Measurements from ENCODE around the gene MND1. TPM values are rescaled to one million over a fixed set of nuclear protein-coding genes. Genes with fewer than 3 reads are reported as not detected.

The MND1 gene
- total RNA-seq, 1 donor from 2014 or later, result 2.3 TPM

GRCh38 chr4:153367092-153367491 is 22.6 kb downstream of the MND1 start:
- Histone ChIP-seq H3K4me3 (ENCODE audit: low read depth, low read length) (no peak overlapping the region), H3K36me3 (ENCODE audit: control insufficient read depth, insufficient read depth, low read length) (no peaks in the 10 kb centered on the region), H3K27me3 (ENCODE audit: control insufficient read depth, insufficient read depth, low read length) (no peaks in the 10 kb centered on the region)
- DNase-seq (ENCODE audit: low read depth), result no peak
- TF ChIP-seq CTCF (IDR thresholded peaks at IDR 0.05; ENCODE audit: insufficient read depth, low read length, poor library complexity, severe bottlenecking), result no peak

DNA sequence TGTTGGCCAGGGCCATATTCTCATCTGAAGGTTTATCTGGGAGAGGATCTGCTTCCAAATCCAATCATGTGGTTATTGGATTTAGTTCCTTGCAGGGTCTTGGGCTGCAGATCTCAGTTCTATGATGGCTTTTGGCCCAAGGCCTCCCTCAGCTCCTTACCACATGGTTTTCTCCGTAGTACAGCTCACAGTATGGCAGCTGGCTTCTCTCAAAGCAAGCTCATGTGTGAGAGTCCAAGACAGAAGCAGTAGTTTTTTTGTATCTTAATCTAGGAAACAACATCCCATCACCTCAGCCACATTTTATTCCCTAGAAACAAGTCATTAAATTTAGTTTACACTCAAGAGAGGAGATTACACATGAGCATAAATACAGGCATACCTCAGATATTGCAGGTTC is 24.5 kb downstream of the MND1 start:
- TF ChIP-seq CTCF (IDR thresholded peaks at IDR 0.05; ENCODE audit: insufficient read depth, low read length, poor library complexity, severe bottlenecking), result no peak
- Histone ChIP-seq H3K36me3 (ENCODE audit: control insufficient read depth, insufficient read depth, low read length) (no peaks in the 10 kb centered on the region), H3K4me3 (ENCODE audit: low read depth, low read length) (no peak overlapping the region), H3K27me3 (ENCODE audit: control insufficient read depth, insufficient read depth, low read length) (no peaks in the 10 kb centered on the region)
- DNase-seq (ENCODE audit: low read depth), result no peak

DNA sequence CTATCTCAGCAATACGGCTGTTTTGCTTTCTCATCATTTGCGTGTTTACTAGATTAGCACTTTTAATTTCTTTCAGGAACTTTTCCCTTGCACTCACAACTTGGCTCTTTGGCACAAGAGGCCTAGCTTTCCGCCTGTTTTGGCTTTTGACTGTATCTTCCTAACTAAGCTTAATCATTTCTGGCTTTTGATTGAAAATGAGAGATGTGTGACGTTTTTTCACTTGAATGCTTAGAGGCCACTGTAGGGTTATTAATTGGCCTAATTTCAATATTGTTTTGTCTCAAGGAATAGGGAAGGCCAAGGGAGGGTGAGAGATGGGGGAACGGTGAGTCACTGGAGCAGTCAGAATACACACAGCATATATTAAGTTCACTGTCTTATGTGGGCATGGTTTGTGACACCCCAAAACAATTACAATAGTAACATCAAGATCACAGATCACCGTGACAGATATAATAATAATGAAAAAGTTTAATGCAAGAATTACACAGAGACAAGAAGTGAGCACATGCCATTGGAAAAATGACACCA is 27.3 kb downstream of the MND1 start:
- Histone ChIP-seq H3K4me3 (ENCODE audit: low read depth, low read length) (no peak overlapping the region), H3K36me3 (ENCODE audit: control insufficient read depth, insufficient read depth, low read length) (no peaks in the 10 kb centered on the region), H3K27me3 (ENCODE audit: control insufficient read depth, insufficient read depth, low read length) (no peaks in the 10 kb centered on the region)
- no peak for TF ChIP-seq CTCF (IDR thresholded peaks at IDR 0.05; ENCODE audit: insufficient read depth, low read length, poor library complexity, severe bottlenecking)
- no peak for DNase-seq (ENCODE audit: low read depth)

DNA sequence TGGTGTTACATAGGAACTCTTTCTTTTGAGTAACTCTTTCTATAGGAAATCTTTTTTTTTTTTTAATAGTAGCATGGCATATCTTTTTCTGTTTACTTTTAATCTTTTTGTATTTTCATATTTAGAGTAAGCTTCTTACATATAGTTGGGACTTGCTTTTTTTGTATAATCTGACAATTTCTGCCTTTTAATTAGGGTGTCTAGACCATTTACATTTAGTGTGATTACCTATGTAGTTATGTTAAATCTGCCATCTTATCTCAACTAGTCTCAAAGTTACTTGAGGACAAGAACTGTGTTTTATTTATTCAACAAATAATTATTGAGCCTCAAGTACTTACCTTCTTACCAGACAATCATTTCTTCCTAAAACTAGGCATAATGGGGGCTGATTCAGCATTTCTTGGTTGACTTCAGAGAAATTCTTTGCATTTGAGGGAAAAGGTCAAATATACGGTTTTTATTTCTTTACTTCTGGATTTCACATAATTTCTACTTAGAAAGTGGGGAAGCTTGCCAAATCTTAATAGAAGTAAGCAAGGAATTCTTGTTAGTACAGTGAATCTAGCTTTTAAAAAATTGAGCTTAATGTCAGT is 28.6 kb downstream of the MND1 start:
- no peak for DNase-seq (ENCODE audit: low read depth)
- Histone ChIP-seq H3K4me3 (ENCODE audit: low read depth, low read length) (no peak overlapping the region), H3K36me3 (ENCODE audit: control insufficient read depth, insufficient read depth, low read length) (no peaks in the 10 kb centered on the region), H3K27me3 (ENCODE audit: control insufficient read depth, insufficient read depth, low read length) (no peaks in the 10 kb centered on the region)
- no peak for TF ChIP-seq CTCF (IDR thresholded peaks at IDR 0.05; ENCODE audit: insufficient read depth, low read length, poor library complexity, severe bottlenecking)

DNA sequence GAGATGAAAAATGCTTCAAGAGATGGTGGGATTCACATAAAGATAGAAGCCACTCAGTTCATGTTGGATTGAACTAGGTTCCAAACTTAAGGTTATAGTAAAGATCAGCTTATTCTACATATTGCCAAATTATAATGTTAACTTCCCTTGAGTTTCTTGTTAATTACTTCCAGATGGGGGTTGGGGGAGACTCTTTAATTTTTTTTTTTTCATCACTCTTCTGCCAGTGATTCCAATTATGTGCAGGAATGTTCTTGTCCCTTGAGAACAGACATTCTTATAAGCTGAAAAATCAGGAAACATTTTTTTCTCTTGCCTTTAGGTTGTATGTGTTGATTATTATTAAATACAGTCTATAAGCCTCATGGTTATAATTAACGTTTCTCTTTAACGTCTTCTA is 30.0 kb downstream of the MND1 start:
- no peaks in the 10 kb centered on the region for H3K36me3 ChIP-seq (ENCODE audit: control insufficient read depth, insufficient read depth, low read length)
- no peak for DNase-seq (ENCODE audit: low read depth)
- no peak overlapping the region for H3K4me3 ChIP-seq (ENCODE audit: low read depth, low read length)
- no peak for TF ChIP-seq CTCF (IDR thresholded peaks at IDR 0.05; ENCODE audit: insufficient read depth, low read length, poor library complexity, severe bottlenecking)
- H3K27me3 ChIP-seq (ENCODE audit: control insufficient read depth, insufficient read depth, low read length), result no peaks in the 10 kb centered on the region

DNA sequence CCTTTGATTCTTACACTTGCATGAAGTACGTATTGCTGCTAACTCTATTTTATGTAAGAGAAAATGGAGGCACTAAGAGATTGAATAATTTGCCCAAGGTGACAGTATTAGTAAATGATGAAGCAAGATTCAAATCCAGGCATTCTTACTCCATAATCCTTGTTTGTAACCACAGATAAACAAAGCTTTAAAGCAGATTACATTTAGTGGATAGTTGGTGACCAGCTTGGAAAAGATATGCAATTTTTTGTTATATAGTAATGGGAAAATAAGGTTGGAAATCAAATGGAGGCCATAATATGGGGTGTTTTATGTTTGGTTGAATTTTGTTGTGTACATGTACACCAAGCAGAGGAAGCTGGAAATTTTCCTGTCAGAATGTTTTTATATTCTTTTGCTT is 30.8 kb downstream of the MND1 start:
- no peak for TF ChIP-seq CTCF (IDR thresholded peaks at IDR 0.05; ENCODE audit: insufficient read depth, low read length, poor library complexity, severe bottlenecking)

More for the DNA sequence above, 30.8 kb downstream of the MND1 start:
- DNase-seq (ENCODE audit: low read depth), result no peak
- H3K36me3 ChIP-seq (ENCODE audit: control insufficient read depth, insufficient read depth, low read length), result no peaks in the 10 kb centered on the region
- no peak overlapping the region for H3K4me3 ChIP-seq (ENCODE audit: low read depth, low read length)
- H3K27me3 ChIP-seq (ENCODE audit: control insufficient read depth, insufficient read depth, low read length), result no peaks in the 10 kb centered on the region

All from kidney epithelial cell (primary cell).